HG02610 (cell line): ENCODE measurements around the gene METTL21C.

Experiments
- ATAC-seq: cut with Tn5 transposase; IDR thresholded peaks from one replicate; pipeline ENCODE4 v1.9.1; 2021; ENCODE audit warnings: mild to moderate bottlenecking, moderate library complexity; ENCODE audit not compliant: unreplicated experiment

Gene METTL21C

GRCh38 chr13:102694937-102695336, at the start of gene METTL21C:
Gene METTL21C (minus strand): TSS chr13:102695044. CDS start chr13:102694498, 546 bp downstream.
- ATAC-seq = no peak

DNA sequence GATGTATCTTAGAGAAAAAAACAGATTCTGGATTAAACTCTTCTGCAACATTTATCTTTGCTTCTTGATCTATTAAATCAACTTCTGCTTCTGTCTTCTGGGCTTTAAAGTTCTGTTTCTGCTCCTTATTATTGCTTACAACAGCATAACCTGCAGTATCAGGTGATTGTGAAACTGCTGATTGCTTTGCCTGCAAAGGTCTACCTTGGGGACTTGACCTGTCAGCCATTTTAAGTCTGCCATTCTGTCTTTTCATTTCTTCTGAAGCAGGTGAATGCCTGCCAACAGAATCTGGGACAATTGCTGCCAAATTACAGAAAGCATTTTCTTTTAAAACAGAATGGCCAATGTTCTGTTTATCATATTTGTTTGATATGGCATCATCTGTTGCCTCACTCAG, 47.7 kb upstream of the METTL21C start:
- ATAC-seq = no peak

DNA sequence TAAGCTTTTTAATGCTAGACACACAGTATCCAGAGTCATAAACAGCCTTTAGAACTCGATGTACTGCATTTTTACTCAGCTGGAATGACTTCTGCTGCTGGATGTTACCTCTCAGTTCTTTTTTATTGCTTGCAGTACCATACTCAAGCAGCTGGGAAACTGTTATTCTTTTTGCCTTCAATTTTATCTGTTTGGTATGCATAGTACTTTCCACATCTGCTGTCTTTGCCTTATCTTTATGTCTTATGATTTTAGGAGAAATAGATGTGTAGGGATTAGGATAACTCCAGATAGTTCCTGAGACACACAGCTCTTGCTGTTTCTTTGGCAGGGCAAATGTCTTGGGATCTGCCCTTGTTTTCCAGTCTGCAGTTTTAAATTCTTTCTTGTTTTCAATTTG, 47.3 kb upstream of the METTL21C start:
- ATAC-seq = no peak

DNA sequence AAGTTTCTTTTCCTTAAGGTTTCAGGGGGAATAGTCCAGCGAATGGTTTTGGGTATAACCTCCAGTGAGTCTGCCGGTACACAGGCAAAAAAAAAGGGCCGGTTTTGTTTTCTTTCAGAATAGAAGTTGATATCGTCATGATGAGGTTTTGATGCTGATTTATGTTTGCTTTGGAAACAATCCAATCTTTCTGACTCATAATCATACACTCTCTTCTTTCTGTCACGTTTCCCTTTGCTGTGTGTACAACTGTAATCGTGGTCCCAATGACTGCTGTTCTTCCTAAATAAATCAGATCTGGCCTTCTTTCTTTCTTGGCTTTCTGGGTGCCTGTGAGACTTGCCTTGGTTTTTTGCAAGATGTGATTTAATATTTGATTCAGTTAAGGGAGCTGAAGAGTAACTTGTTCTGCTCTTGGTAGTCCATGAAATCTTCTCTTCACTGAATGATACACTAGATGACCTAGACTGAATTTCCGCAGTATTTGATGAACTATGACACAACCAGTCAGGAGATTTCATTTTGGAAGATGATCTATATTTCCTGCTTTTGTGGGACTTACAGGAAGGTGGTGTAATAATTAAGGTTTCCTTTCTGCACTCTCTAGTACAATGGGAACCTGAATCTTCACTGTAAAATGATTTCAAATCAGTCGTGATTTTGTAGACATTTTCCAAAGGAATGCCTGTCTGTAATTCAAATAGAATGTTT, 34.9 kb upstream of the METTL21C start:
- ATAC-seq = no peak

GRCh38 chr13:102726430-102726829, 31.6 kb upstream of the METTL21C start:
- no peak for ATAC-seq

GRCh38 chr13:102724923-102725322, 30.1 kb upstream of the METTL21C start:
- ATAC-seq = no peak

DNA sequence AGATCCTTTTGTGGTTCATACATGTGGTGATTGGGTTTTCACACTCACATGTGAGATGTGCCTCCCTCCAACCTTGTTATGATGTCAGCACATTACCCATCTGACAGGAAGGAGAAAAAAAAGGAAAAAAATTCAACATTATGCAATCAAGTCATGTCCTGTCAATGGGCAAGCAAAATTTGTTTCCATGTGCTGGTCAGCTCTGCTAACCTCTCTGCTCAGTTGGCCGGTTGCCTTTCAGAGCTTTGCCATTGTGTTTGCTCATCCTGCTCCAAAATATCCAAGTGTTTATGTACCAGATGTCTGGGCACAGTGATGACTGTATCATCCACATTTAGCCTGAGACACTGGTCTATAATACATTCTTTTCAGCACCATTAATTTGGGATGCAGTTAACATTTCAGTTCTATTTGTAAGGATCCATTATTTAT, 27.0 kb upstream of the METTL21C start:
- no peak for ATAC-seq

- ATAC-seq = no peak
Observed at GRCh38 chr13:102718746-102719145, 23.9 kb upstream of the METTL21C start.

DNA sequence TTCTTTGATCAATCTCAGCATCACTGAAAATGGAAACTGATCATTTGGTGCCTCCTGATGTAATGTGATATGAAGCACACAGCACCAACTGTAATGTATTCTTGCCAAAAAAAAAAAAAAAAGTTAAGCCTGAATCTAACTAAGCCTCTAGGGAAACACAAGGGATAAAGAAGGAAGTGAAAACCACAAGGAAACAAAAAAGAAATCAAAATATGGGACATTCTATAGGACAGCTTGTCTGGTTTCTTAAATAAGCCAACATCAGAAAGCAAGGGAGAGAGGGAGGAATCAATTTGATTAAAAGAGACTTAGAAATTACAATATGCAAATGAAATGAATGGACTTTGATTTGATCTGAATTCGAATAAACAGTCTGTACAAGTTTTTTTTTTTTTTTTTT, 20.6 kb upstream of the METTL21C start:
- no peak for ATAC-seq

GRCh38 chr13:102710261-102710679, 15.4 kb upstream of the METTL21C start:
- no peak for ATAC-seq

DNA sequence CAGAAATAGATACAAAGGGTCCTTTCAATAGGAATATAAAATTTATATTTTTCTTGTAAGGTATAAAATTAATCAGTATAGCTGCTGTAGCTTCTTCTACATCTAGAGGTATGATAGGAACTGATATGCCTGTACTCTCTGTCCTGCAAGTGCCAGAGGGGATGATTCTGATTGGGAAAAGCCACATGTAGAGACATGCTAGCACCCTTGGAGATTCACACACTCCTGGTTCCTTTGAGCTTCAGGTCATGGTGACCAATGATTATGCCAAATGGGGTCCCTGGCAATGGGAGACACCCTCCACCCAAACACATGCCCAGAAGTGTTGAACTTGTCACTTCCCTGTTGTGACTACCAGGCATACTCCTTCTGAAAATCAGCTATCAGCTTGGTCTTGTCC, 14.7 kb upstream of the METTL21C start:
- ATAC-seq = no peak

DNA sequence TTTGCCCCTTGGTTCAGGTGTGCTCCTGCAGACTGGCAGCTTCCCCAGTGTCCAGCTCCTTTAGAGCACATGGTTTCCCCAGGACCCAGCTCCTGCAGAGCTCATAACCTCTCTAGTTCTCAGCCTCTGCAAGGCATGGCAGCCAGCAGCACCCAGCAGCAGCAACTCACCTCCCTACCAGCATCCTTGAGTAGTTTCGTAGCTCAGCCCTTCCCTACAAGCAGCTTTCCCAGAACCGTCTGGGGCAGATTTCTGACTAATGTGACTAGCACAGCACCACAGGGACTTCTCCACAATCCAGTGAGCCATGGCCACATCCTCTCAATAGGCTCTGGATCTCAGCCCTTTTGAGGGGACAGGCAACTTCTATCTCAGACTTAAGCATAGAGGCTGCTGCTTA, 14.1 kb upstream of the METTL21C start:
- ATAC-seq = no peak

- no peak for ATAC-seq
Observed at GRCh38 chr13:102708211-102708610, 13.4 kb upstream of the METTL21C start.

DNA sequence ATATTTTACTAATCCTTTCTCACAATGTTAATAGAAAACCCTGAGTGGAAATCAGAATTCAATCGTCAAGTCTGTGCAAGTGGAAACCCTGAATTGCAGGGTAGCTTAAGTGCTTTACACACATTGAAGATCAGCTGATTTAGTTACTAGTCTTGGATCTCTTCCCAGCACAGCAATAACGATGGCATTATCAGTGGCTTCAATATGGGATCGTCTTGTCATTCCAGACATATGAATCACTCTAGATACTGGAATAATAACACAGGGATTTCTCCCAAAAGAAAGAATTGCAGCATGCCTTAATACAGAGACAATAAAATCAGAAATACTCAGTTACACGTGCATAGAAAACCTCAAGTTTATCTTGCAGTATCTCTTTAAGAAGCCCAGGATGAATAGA, 12.6 kb upstream of the METTL21C start:
- no peak for ATAC-seq

DNA sequence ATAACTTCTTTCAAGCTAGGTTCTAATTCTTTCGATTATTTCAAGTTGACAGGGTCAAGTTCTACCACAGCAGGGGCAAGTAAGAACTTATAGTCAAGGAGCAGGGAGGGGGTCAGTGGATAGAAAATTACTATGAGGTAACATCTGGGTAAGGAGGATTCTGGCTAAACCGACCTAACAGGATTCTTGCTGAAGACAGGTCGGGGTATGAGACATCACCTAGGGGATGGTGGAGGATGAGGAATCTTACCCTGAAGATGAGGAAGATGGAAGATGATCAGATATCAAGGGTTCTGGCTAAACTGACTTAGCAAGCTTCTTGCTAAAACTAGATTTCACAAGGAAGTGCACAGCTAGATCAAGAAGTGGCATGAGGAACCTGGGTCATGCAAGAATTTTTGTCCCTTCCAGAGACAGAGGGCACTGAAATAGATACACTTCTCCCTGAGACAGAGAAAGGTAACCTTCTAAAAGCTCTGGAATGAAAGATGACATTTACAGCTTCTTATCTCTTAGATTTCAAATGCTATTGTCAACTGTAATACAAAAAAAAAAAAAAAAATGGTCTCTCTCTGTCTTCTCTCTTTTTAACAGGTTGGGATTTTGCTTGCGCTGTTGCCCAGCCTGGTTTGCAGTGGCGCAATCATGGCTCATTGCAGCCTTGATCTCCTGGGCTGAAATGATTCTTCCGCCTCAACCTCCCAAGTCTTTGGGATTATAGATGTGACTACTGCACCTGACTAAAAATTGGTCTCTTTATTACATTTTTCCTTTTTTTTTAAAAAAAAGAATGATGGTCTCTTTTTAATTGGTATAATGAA, 9.6 kb upstream of the METTL21C start:
- no peak for ATAC-seq

DNA sequence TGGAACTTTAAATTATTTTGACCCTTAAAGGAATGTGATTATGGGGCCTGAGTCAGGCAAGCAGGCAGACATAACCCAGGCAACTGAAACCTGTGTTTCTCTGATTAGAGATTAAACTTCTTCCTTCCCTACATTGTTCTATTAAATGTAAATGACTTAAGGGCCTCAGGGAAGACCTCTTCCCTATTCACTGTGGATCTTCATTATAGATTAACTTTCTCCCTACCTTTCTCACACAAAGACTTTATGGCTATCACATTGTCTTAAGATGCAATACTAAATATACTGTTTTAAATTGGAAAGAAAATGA, 8.8 kb upstream of the METTL21C start:
- ATAC-seq = no peak

- ATAC-seq = no peak
Observed at GRCh38 chr13:102702965-102703725, 8.3 kb upstream of the METTL21C start.

DNA sequence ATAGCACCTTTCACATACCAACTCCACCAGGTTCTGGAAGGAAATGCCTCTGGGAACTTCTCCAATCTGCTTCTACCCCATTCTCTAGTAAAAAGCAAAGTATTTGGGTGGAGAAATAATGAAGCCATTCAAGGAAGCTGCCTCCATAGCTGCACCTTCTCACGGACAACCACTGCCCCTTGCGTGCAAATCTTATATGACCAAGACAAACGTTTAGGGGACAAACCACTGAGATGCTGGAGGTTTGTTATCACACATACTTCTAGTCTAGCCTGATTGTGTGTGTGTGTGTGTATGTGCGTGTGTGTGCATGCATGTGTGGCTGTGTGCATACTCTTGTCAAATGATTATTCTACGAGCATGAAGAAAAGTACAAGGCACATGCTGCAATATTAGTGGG, 6.5 kb upstream of the METTL21C start:
- ATAC-seq = no peak

- no peak for ATAC-seq
Observed at GRCh38 chr13:102700088-102701031, 5.5 kb upstream of the METTL21C start.

DNA sequence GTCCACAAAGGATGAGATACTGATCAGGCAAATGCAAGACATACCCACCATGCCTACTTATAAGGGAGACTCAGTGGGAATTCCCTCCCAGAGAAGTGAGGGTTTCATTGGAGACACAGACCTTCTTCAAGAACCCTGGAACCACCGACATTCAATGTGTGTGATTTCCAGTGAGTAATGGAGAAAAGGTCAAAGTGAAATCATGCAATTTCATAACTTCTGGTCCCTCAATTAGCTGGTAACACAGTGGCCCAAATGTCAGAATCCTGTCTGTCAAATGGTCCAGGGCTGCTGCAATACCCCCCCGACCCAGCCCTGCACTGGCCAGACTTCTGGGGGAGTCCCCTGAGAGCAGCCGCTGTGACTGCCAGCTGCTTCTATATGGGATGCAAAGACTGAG, 4.7 kb upstream of the METTL21C start:
- no peak for ATAC-seq

DNA sequence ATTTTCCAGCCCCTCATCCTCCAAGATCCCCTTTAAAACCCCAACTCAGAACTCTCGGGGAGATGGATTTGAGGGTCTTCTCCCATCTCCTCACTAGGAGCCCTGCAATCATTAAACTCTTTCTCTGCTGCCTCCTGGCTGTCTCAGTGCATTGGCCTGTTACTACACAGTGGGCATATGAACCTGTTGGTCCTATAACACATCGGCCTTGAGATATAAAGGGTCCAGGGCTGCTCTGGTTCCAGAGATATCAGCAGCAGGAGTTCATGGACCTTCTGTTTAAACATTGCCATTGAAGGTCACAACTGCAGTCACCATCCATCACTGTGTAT, 3.8 kb upstream of the METTL21C start:
- no peak for ATAC-seq
